ENCODE data around the gene KASH5. TPM values are rescaled to one million over a fixed set of nuclear protein-coding genes. Genes with fewer than 3 reads are reported as not detected.

The KASH5 gene
- total and polyA plus RNA-seq, 2 of the 13 experiments (the other 11 are each of a cell fraction or from before 2014, with no cell fraction given), result not detected

GRCh38 chr19:49451430-49452181 lies 63.6 kb downstream of the KASH5 start, which contains the start of gene PIH1D1 (continued):
- TF ChIP-seq, protein P1, sequence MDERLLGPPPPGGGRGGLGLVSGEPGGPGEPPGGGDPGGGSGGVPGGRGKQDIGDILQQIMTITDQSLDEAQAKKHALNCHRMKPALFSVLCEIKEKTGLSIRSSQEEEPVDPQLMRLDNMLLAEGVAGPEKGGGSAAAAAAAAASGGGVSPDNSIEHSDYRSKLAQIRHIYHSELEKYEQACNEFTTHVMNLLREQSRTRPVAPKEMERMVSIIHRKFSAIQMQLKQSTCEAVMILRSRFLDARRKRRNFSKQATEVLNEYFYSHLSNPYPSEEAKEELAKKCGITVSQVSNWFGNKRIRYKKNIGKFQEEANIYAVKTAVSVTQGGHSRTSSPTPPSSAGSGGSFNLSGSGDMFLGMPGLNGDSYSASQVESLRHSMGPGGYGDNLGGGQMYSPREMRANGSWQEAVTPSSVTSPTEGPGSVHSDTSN (CRISPR knock-in tag; IDR thresholded peaks at IDR 0.05), result peak; percentile 80
- peak; percentile 52; the same call in 1 of the 2 replicates for TF ChIP-seq ZNF331 (CRISPR knock-in tag; IDR thresholded peaks at IDR 0.05)
- no peak for TF ChIP-seq SUZ12 (IDR thresholded peaks at IDR 0.05; ENCODE audit: low read depth, low read length)
- TF ChIP-seq ZNF329 (CRISPR knock-in tag; IDR thresholded peaks at IDR 0.05; ENCODE audit: low read depth), result 0 out of 2 replicates have a peak, but pooled peaks have one; percentile 65
- TF ChIP-seq SIX4 (CRISPR knock-in tag; IDR thresholded peaks at IDR 0.05), result 0 out of 2 replicates have a peak, but pooled peaks have one; percentile 11
- no peak for TF ChIP-seq HNRNPUL1 (IDR thresholded peaks at IDR 0.05; ENCODE audit: low read depth, low read length)
- TF ChIP-seq RBFOX2 (IDR thresholded peaks at IDR 0.05; ENCODE audit: low read depth, low read length), result 0 out of 2 replicates have a peak, but pooled peaks have one; percentile 23
- no peak for TF ChIP-seq ZNF124 (CRISPR knock-in tag; IDR thresholded peaks at IDR 0.05)
- TF ChIP-seq GLI4 (CRISPR knock-in tag; IDR thresholded peaks at IDR 0.05; ENCODE audit: borderline replicate concordance), result no peak
- TF ChIP-seq ARNT (IDR thresholded peaks at IDR 0.05), result no peak
- no peak for TF ChIP-seq MIER2 (CRISPR knock-in tag; IDR thresholded peaks at IDR 0.05)
- TF ChIP-seq SIX1 (CRISPR knock-in tag; IDR thresholded peaks at IDR 0.05; ENCODE audit: borderline replicate concordance), result no peak
- TF ChIP-seq ZNF570 (CRISPR knock-in tag; IDR thresholded peaks at IDR 0.05; ENCODE audit: borderline replicate concordance), result no peak
- TF ChIP-seq SALL2 (CRISPR knock-in tag; IDR thresholded peaks at IDR 0.05), result no peak
- no peak for TF ChIP-seq PLSCR1 (CRISPR knock-in tag; IDR thresholded peaks at IDR 0.05; ENCODE audit: borderline replicate concordance)
- TF ChIP-seq, protein P2, sequence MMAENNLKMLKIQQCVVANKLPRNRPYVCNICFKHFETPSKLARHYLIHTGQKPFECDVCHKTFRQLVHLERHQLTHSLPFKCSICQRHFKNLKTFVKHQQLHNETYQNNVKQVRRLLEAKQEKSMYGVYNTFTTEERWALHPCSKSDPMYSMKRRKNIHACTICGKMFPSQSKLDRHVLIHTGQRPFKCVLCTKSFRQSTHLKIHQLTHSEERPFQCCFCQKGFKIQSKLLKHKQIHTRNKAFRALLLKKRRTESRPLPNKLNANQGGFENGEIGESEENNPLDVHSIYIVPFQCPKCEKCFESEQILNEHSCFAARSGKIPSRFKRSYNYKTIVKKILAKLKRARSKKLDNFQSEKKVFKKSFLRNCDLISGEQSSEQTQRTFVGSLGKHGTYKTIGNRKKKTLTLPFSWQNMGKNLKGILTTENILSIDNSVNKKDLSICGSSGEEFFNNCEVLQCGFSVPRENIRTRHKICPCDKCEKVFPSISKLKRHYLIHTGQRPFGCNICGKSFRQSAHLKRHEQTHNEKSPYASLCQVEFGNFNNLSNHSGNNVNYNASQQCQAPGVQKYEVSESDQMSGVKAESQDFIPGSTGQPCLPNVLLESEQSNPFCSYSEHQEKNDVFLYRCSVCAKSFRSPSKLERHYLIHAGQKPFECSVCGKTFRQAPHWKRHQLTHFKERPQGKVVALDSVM (CRISPR knock-in tag; IDR thresholded peaks at IDR 0.05), result peak; percentile 82
- TF ChIP-seq NR3C1 (CRISPR knock-in tag; IDR thresholded peaks at IDR 0.05), result no peak
- peak; percentile 87 for TF ChIP-seq GMEB1 (CRISPR knock-in tag; IDR thresholded peaks at IDR 0.05; ENCODE audit: borderline replicate concordance)
- peak; percentile 90 for TF ChIP-seq GATAD1 (CRISPR knock-in tag; IDR thresholded peaks at IDR 0.05)
- no peak for TF ChIP-seq SOX6 (IDR thresholded peaks at IDR 0.05)
- 0 out of 2 replicates have a peak, but pooled peaks have one; percentile 29 for TF ChIP-seq SOX6 (CRISPR knock-in tag; IDR thresholded peaks at IDR 0.05)
- TF ChIP-seq NFYB (CRISPR knock-in tag; IDR thresholded peaks at IDR 0.05), result no peak
- peak; percentile 97 for TF ChIP-seq FOXK2 (IDR thresholded peaks at IDR 0.05)
- TF ChIP-seq TBX2 (CRISPR knock-in tag; IDR thresholded peaks at IDR 0.05; ENCODE audit: borderline replicate concordance), result peak; percentile 52; the same call in 1 of the 2 replicates
- TF ChIP-seq BORCS8-MEF2B (CRISPR knock-in tag; IDR thresholded peaks at IDR 0.05), result no peak; the same call in 1 of the 2 replicates
- TF ChIP-seq ZNF580 (CRISPR knock-in tag; IDR thresholded peaks at IDR 0.05; ENCODE audit: borderline replicate concordance, low read depth), result peak; percentile 95; the same call in 1 of the 2 replicates

Data from HepG2 (cell line).